NCI-H1694 treated with DMSO at 0.1 percent for 48 hours (cell line): ENCODE results near the gene SIX2.
"Not testable (repeated sequence)": the region's sequence is repeated elsewhere in the genome, so short reads cannot be mapped to it uniquely, and the experiment has no call there.

Experiments
- DNase-seq: peaks from one replicate; lab custom pipeline; 2025; lab: John Stamatoyannopoulos, UW

Gene SIX2

GRCh38 chr2:45009303-45009927 lies at the start of gene SIX2:
TSS of gene SIX2 (minus strand) at chr2:45009452. CDS start at chr2:45009110, 342 bp downstream.
- DNase-seq, result peak; percentile 73

- DNase-seq, result no peak
Measured at GRCh38 chr2:45055162-45055605, 45.9 kb upstream of the SIX2 start.

GRCh38 chr2:45053966-45054365 lies 44.7 kb upstream of the SIX2 start:
- DNase-seq, result no peak

GRCh38 chr2:45052388-45052928 lies 43.2 kb upstream of the SIX2 start:
- no peak for DNase-seq

- no peak for DNase-seq
Measured at GRCh38 chr2:45049569-45050336, 40.5 kb upstream of the SIX2 start.

GRCh38 chr2:45047301-45047700 lies 38.0 kb upstream of the SIX2 start:
- no peak for DNase-seq

- no peak for DNase-seq
Measured at GRCh38 chr2:45046786-45047185, 37.5 kb upstream of the SIX2 start.

GRCh38 chr2:45045706-45046105 lies 36.5 kb upstream of the SIX2 start:
- DNase-seq, result no peak

- no peak for DNase-seq
Measured at GRCh38 chr2:45044916-45045315, 35.7 kb upstream of the SIX2 start.

- no peak for DNase-seq
Measured at GRCh38 chr2:45043174-45043573, 33.9 kb upstream of the SIX2 start.

GRCh38 chr2:45042401-45042800 lies 33.1 kb upstream of the SIX2 start:
- no peak for DNase-seq

GRCh38 chr2:45040786-45041185 lies 31.5 kb upstream of the SIX2 start:
- DNase-seq, result no peak

GRCh38 chr2:45039804-45040203 lies 30.6 kb upstream of the SIX2 start:
- DNase-seq, result not testable (repeated sequence)

- DNase-seq, result not testable (repeated sequence)
Measured at GRCh38 chr2:45038861-45039260, 29.6 kb upstream of the SIX2 start.

GRCh38 chr2:45033302-45033701 lies 24.1 kb upstream of the SIX2 start:
- DNase-seq, result no peak

GRCh38 chr2:45031028-45031427 lies 21.8 kb upstream of the SIX2 start:
- DNase-seq, result no peak

GRCh38 chr2:45030553-45030952 lies 21.3 kb upstream of the SIX2 start:
- no peak for DNase-seq

- no peak for DNase-seq
Measured at GRCh38 chr2:45029215-45029614, 20.0 kb upstream of the SIX2 start.

- no peak for DNase-seq
Measured at GRCh38 chr2:45028276-45028675, 19.0 kb upstream of the SIX2 start.

- no peak for DNase-seq
Measured at GRCh38 chr2:45026924-45027450, 17.7 kb upstream of the SIX2 start.

- DNase-seq, result no peak
Measured at GRCh38 chr2:45024600-45025291, 15.5 kb upstream of the SIX2 start.

- no peak for DNase-seq
Measured at GRCh38 chr2:45024097-45024496, 14.8 kb upstream of the SIX2 start.
